Brain microvascular endothelial cell (primary cell): ENCODE measurements around the gene HTT.

Experiments
- DNase-seq: peaks from one replicate; pipeline ENCODE4 v3.0.0-alpha.2; 2020
- H3K27ac ChIP-seq: fragments of 250-450 bp; sonication (Bioruptor Pico); 2 replicates; pipeline ENCODE4 v1.5.1; 2020; ENCODE audit warnings: mild to moderate bottlenecking, moderate library complexity
- H3K27me3 ChIP-seq: fragments of 250-450 bp; sonication (Bioruptor Pico); replicated peaks from 2 replicates; pipeline ENCODE4 v1.5.1; 2020; ENCODE audit warnings: mild to moderate bottlenecking
- H3K36me3 ChIP-seq: fragments of 250-450 bp; sonication (Bioruptor Pico); replicated peaks from 2 replicates; pipeline ENCODE4 v1.5.1; 2020; ENCODE audit warnings: mild to moderate bottlenecking
- H3K4me3 ChIP-seq: 2 replicates; pipeline ENCODE4 v1.5.1; 2011; ENCODE audit warnings: low read depth, mild to moderate bottlenecking, control low read depth, low read length, moderate library complexity
- in situ Hi-C: cut with HindIII; loops from 2 replicates; pipeline ENCODE4 v1.10.0; 2017; ENCODE audit warnings: low sequenced_read_pairs, low pct_ligation_motif_present
- TF ChIP-seq, protein P1 (sequence below): IDR thresholded peaks from 2 replicates; pipeline ENCODE4 v1.5.1; 2011; ENCODE audit warnings: low read depth, mild to moderate bottlenecking, moderate library complexity, low read length, control low read depth, inconsistent platforms; ENCODE audit errors: missing control alignments

Gene HTT

DNA sequence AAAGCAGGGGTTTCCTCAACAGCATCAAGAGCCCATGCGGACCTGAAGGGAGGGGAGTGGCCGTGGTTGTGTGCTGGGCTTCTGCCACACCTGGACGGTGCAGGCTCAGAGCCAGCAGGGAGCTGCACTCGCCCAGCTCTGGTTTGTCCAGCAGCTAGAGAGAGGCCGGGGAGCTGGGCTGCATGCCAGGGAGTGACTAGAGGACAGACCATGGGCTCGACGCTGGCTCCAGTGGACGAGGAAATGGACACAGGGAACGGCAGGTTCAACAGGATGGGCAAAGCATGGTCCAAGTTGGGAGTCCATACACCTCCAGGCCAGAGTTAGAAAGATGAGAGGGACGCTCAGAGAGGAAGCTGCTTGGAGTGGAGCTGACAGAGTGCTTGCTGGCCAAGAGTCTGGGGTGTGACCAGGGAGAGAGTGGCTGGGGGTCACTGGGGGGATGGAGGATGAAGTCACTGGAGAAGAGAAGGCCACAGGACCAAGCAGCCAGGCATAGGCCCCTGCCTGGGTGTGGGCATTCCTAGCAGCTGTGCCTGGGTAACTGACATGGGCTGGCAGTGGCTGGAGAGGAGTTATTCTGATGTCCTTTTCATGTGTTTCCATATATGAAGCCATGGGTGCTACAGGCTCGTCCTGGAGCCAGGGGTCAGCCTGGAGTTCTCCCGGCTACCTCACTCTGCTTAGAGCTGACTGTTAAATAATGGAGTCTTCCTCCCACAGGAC is 43.0 kb upstream of the HTT start:
- Histone ChIP-seq H3K36me3 (no peaks in the 10 kb centered on the region), H3K27ac (no peak overlapping the region), H3K4me3 (no peak overlapping the region), H3K27me3 (no peaks in the 10 kb centered on the region)
- in situ Hi-C loops, result no loop called here
- no peak for DNase-seq
- TF ChIP-seq, protein P1, sequence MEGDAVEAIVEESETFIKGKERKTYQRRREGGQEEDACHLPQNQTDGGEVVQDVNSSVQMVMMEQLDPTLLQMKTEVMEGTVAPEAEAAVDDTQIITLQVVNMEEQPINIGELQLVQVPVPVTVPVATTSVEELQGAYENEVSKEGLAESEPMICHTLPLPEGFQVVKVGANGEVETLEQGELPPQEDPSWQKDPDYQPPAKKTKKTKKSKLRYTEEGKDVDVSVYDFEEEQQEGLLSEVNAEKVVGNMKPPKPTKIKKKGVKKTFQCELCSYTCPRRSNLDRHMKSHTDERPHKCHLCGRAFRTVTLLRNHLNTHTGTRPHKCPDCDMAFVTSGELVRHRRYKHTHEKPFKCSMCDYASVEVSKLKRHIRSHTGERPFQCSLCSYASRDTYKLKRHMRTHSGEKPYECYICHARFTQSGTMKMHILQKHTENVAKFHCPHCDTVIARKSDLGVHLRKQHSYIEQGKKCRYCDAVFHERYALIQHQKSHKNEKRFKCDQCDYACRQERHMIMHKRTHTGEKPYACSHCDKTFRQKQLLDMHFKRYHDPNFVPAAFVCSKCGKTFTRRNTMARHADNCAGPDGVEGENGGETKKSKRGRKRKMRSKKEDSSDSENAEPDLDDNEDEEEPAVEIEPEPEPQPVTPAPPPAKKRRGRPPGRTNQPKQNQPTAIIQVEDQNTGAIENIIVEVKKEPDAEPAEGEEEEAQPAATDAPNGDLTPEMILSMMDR, result no peak

DNA sequence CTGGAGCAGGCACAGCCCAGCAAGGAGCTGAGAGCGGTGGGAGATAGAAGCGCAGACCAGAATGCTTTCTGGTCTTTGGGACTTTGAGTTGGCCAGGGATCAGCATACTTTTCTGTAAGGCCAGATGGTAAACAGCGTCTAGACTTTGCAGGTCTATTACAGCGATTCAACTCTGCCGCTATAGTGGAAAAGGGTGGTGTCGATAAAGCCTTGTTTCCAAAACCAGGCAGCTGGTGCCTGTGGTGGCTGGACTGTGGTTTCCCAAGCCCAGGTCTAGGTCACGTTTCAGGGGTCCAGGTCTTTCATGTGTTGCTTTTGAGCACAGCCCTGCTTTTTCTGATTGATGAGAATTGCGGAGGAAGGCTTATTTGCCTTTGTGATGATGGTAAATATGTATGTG is 40.2 kb upstream of the HTT start:
- no peak for DNase-seq
- in situ Hi-C loops, result no loop called here
- no peaks in the 10 kb centered on the region for H3K36me3 ChIP-seq
- no peak overlapping the region for H3K4me3 ChIP-seq
- H3K27ac ChIP-seq, result no peak overlapping the region
- H3K27me3 ChIP-seq, result no peaks in the 10 kb centered on the region
- TF ChIP-seq, protein P1, result no peak

DNA sequence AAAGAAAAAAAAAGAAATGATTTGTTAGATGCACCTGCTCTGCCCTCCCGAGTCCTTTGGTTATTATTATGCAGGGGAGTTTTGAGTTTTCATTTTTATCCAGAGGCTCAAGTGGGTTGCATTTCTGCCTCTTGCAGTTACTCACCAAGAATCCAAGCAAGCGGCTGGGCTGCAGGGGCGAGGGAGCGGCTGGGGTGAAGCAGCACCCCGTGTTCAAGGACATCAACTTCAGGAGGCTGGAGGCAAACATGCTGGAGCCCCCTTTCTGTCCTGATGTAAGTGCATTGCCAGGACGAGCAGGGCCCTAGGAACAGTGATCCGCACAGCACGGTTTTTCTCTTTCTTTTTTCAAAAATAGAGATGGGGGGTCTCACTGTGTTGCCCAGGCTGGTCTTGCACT is 39.2 kb upstream of the HTT start:
- Histone ChIP-seq H3K27ac (no peak overlapping the region), H3K27me3 (no peaks in the 10 kb centered on the region), H3K36me3 (no peaks in the 10 kb centered on the region), H3K4me3 (no peak overlapping the region)
- no peak for DNase-seq
- TF ChIP-seq, protein P1, result no peak
- in situ Hi-C loops, result no loop called here

DNA sequence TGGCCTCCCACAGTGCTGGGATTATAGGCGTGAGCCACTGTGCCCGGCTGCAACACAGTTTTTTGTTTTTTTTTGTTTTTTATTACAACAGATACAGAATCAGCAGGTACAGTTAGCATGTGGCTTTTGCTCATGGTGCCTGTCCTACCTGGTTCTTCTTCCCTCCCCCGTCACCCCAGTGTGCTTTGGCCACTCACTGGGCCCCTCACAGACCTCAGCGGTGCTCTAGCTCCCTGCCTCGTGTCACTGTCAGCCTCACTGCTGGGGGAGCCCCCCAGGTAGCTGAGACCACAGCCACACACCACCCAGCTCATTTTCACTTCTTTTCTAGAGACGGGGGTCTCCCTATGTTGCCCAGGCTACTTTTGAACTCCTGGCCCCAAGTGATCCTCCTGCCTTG is 38.8 kb upstream of the HTT start:
- H3K36me3 ChIP-seq, result no peaks in the 10 kb centered on the region
- no peak for DNase-seq
- TF ChIP-seq, protein P1, result no peak
- no peaks in the 10 kb centered on the region for H3K27me3 ChIP-seq
- H3K4me3 ChIP-seq, result no peak overlapping the region
- in situ Hi-C loops, result no loop called here
- no peak overlapping the region for H3K27ac ChIP-seq

DNA sequence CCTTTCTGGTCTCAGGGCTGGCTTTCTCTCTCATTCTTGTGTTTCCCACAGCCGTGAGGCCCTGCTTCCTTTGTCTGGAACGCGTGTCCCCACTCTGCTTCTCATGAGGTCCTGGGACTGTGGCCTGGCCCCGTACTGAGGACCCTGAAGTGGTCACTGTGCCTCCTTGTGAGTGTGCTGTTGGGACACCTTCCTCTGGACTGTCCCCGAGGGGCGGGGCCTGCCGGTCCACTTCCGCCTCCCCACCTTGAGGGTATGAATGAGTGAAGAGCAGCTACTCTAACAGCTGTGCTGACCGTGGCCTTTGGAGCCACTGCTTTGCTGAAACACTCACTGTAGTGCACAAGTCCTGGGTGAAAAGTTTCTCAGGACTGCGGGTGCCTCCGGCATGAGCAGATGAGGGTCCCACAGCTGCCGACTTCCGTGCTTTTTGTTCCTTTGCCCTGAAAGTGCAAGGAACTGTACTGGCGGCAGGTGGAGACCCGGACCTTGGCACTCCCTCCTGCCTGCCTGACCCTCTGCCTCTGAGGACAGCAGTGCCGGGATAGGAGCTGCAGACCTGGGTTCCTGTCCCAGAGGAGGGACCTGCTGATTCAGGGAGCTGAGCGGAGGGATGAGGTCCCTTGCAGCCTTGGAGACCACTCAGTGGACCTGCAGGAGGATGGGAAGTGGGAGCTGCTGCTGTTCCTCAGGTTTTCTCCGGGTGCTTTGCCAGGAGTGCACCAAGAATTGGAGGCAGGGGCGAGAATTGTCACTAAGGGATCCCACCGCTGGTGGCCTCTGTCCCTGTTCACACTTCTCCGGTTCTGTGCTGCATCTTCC is 38.1 kb upstream of the HTT start:
- Histone ChIP-seq H3K27ac (no peak overlapping the region), H3K27me3 (no peaks in the 10 kb centered on the region), H3K36me3 (no peaks in the 10 kb centered on the region), H3K4me3 (no peak overlapping the region)
- in situ Hi-C loops, result no loop called here
- no peak for DNase-seq
- TF ChIP-seq, protein P1, result no peak
